Pulmonary artery endothelial cell (primary cell): ENCODE measurements around the gene ABHD2. TPM values are rescaled to one million over a fixed set of nuclear protein-coding genes. Genes with fewer than 3 reads are reported as not detected.
"Not testable (repeated sequence)": the region's sequence is repeated elsewhere in the genome, so short reads cannot be mapped to it uniquely, and the experiment has no call there.

Source experiments
- DNase-seq: peaks from one replicate; pipeline ENCODE4 v3.0.0-alpha.2; 2011; ENCODE audit warnings: low read depth, low spot score
- total RNA-seq: library from RNA; depleted of rRNA; stranded (reverse); fragments of >200 nt; gene quantifications from 2 replicates; pipeline ENCODE4 v1.2.3, GENCODE V29; 2014

ABHD2 gene
- total RNA-seq, 1 donor from 2014 or later = 60.9 TPM

DNA sequence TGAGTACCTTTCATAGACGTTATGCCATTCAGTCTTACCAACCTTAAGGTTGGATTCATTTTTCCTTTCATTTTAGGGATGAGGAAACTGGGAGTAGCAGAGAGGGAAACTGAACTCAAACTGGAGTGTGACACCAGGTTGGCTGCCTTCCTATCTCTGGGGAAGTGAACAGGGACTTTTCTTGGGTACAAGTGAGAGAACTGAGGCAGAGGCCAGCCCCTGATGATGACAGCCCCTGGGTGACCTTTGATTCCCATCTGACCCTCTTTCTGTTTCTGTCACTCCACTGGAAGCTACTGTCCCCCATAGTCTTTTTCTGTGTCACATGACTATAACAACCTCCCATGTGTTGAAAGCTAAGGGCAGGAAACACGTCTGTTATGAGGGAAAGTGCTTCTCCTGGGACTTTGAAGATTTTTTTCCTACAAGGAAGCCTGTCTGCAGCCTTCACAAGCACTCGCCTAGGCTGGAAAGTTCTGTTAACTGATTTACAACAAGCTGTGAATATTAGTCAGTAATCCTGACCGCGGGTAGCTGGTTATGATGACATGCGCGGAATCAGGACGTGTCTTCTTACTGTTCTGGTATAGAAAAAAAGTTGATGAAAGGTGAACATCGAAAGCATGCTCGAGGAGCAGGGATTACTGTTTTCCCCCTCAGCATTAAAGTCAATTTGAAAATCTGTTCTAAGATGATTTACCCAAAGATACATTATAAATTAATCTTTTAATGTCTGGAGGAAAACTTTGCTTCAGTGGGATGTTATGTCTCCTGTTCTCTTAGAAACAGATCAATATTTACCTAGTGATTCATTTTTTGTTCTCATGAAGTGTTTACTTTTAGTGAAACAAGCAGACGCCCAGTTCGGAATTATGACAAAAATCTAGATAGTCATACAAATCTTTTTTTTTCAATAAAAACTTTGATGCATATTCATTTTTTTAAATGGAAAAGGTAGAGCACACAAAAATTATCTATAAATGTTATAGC is 31.5 kb downstream of the ABHD2 start:
- DNase-seq = no peak

DNA sequence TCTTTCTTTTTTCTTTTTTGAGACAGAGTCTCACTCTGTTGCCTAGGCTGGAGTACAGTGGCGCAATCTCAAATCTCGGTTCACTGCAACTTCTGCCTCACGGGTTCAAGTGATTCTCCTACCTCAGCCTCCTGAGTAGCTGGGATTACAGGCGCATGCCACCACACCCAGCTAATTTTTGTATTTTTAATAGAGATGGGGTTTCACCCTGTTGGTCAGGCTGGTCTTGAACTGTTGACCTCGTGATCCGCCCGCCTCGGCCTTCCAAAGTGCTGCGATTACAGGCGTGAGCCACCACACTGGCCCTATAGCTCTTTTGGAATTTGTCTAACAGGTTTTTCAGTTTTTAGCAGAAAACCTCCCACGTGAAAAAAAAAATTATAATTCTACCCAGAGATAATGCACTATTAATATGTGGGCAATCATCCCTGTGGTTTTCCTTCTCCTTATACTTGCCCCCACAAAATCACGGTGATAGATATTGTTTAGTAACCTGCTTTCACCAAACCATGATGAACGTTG is 32.3 kb downstream of the ABHD2 start:
- DNase-seq = not testable (repeated sequence)

DNA sequence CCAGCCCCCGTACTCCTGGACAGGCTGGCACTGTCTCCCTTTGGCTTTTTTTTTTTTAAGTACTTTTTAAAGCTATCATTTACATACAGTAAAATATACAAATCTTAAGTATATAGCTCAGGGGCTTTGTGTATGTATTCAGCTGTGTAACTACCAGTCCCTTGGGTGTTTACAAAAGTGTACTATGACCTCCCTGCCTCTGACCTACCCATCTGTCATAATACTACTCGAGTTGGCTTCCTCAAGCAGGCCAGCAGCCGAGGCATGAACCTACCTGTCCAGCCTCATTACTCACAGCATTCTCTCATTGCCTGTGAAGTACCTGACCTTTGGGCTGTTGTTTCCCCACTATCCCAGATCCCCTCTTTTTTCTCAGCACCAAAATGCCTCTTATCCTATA is 33.2 kb downstream of the ABHD2 start:
- DNase-seq = no peak

DNA sequence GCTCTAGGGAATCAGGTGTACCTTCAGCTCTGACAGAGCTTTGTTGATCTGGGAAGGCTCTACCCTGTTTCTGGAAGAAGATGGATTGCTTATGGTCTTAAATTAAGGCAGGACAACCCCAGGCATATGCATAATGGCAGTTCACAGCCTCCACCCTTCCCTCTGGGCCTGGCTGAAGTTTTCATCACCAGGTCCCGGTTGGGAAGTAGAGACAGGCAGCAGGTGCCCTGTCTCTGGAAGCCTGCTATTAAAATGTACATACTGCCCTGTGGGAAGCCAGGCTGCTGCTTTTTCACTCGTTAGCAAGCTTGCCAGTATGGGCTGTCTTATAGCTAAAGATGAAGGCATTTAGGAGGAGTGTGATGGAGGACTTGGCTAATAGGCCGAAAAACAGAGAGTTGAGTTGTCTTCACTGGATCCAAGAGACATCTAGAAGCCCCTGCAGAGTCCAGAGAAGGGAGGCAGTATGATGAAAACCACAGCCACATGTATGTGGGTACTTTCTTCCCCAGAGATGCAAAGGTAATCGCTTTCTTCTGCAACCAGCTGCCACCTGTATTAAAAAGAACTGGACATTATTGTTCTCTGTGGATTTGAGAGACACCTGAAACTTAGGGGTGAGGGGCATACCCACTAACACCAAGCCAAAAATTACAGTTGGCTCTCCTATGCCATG is 34.4 kb downstream of the ABHD2 start:
- DNase-seq = no peak

DNA sequence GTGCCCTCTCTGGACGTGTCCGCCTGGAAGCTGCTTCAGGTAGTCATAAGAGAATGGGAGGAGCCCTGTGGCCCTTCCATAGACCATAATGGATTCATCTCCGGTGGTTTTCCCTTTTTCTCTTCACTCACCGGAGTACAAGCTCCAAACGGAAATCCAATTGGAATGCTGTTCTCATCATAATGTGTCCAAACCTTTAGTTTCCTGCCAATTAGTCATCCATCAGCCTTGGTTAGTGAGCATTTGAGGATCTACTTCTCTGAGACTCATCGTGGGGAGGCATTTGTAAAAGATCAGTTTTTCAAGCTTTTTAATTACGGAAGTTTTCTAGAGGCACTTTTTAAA is 34.9 kb downstream of the ABHD2 start:
- no peak for DNase-seq

DNA sequence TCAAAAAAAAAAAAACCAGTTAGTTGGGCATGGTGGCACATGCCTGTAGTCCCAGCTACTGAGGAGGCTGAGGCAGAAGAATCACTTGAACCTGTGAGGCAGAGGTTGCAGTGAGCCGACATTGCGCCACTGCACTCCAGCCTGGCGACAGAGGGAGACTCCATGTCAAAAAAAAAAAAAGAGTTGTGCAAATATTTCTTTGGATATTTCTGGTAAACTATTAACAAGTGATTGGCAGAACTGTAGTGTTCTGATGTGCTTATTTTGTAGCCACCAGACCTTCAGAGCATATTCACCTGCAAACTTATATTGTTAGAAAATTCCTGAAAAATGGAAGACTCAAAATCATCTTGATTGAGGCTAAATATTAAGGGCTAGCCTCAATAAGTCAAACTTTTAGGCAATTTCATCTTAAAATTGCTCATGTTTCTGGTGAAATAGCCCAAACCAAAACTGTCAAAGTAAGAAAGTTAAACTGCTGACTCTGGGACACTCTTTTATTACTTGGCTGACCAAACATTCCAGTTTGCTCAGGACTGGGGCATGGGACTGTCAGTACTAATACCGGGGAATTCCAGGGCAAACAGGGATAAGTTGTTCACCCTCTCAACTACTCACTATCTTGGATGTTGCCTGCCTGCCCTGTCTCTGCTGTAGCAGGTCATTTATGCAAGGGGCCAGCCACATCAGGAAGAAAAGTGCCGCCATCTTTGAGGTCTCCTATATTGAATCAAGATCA is 37.0 kb downstream of the ABHD2 start:
- DNase-seq = no peak

DNA sequence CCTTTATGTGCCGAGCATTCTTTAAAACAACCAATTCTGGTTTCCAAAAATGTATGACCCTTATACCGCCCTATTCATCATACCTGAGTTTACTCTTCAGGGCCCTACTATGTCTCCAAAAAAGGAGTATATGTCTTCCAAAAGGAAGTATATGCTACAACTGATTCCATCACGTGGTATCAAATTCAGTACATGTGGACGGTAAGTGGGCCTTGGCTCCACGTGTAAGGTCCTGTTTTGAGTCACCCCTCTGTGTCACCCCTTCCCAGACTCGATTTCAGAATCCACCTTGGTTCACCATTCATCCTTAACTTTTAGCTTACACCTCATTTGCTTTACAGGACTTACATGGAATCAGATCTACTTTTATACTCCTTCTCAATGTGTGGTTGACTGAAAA is 37.8 kb downstream of the ABHD2 start:
- no peak for DNase-seq

DNA sequence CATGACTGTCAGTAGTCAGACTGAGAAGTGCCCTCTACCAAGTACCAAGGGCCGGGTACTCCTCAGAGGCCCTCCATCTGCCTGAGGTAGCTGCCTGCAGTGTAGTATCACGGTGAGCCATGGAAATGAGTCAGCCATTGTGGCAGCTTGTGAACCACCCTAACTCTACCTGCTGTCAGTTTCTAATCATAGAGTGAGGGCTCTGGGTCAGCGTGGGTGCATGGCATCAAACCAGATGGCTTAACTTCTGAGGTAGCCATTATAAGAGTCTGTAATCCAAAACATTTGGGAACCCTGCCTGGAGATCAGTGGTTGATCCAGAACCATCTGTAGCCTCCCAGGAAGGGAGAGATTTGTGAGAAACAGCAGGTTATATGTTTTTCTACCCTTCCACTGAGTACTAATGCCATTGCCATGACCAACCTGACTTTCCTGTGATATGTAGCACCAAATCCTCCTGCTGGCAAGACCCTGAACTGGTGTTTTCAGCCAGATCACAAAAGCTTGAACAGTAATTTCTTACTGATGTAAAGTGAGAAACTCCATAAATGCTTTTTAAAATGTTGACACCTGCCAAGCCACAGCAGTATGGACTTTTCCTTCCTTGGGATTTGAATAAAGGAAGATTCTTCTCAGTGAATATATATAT is 38.9 kb downstream of the ABHD2 start:
- DNase-seq = no peak

DNA sequence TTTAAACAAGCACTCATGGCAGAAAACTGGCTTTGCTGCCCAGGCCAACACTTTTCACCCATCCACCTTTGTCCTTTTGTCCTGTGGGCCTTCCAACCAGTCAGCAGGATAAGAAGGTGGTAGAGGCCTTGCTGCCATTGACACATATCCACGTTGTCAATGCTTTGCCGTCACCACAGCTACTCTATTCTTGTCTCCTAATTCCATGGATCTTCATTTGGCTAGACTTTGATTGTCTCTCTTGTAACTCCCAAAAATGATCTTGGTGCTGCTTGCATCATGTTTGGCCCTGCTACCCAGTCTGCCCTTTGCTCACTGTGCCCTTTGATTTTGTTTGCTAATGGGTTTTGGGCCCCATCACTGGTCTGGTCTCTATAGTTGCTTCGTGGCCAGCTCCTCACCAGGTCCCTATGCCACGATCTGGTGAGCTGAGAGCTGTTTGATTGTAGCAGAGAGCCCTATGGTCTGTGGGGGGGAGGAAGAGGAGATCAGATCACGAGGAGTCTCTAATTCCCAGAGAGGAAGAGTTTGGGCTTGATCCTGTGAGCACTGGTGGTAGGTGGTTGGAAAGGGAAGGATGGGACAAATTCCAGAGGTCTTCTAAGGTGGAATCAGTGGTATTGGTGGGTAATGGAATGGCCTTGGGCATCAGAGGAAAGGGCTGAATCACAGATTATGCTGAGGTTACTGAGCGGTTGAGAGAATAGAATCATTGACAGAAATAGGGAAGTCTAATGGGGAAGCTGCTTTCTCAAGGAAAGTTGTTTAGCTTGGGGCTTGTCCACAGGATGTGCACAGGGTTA is 40.3 kb downstream of the ABHD2 start:
- DNase-seq = no peak

DNA sequence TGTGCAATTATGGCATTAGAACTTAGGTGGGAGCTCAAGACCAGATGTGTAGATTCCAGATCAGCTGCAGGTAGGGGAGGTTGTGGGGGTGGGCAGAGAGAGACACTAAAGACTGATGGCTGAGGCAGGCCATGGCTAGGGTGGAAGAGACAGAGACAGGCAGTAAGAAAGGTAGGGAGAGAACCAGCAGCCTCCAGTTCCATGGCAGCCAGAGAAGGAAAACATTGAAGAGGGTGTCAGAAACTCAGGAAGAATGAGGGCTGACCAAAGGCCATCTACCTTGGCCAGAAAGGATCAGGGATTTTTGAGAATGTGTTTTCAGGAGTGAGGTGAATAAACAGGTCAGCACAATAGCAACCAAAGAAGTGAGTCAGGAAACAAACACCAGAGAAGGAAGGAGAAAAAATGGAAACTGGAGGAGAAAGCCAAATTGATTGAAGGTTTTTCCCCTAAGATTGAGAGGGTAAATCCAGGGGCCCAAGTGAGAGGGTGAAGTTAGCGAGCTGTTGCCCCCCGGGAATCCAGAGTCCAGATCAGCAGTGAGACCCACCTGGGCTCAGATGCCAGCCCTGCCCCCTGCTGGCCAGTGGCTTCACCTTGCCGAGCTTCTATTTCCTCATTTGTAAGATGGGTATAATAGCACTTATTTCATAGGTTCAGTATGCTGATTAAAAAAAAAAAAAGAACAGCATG is 41.0 kb downstream of the ABHD2 start:
- no peak for DNase-seq

DNA sequence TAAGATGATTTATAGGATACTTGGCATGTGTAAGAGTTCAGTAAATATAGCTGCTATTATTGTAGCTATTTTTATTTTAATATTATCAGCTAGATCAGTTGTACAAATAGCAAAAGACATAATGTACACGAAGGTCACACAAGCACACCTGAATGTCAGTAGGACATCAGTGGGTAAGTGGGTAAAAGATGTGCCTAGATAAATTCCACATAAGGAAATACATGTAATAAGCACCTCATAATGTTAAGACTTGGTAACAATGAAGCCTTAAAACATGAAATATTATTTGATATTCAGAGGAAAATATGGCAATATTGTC is 41.5 kb downstream of the ABHD2 start:
- DNase-seq = no peak

DNA sequence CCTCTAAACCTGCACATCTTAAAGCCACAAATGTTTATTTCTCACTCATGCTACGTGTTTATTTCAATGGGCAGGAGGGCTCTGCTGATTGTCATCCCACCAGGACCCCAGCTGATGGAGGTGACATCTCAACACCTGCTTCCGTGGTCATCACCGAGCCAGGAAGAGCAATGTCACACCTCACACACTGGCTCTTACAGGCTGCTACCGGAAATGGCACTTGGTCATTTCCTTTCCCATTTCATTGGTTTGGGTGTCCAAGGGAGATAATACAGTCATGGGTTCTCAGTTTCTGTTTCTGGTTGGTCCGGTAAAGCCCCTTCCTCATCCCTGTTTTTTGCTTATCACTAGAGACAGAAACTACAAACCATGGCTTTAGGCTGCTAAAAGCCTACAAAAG is 41.9 kb downstream of the ABHD2 start:
- no peak for DNase-seq

DNA sequence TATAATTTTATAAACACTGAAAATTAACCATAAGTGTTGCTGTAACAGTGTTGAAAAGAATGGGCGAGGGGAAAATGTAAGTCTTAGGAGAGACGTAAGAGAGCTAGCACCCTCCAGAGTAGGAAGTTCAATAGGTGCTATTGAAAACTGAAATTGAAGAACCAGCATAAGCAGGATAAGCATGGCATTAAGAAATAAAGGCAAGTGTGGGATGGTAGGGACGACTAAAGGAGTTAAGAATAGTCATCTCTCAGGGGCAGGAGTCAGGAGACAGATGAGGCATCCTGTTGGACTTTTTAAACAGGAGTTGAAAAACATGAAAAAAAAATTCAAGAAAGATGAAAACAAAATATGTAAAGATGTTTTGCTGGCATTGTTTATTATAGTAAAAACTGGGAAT is 43.5 kb downstream of the ABHD2 start:
- no peak for DNase-seq

DNA sequence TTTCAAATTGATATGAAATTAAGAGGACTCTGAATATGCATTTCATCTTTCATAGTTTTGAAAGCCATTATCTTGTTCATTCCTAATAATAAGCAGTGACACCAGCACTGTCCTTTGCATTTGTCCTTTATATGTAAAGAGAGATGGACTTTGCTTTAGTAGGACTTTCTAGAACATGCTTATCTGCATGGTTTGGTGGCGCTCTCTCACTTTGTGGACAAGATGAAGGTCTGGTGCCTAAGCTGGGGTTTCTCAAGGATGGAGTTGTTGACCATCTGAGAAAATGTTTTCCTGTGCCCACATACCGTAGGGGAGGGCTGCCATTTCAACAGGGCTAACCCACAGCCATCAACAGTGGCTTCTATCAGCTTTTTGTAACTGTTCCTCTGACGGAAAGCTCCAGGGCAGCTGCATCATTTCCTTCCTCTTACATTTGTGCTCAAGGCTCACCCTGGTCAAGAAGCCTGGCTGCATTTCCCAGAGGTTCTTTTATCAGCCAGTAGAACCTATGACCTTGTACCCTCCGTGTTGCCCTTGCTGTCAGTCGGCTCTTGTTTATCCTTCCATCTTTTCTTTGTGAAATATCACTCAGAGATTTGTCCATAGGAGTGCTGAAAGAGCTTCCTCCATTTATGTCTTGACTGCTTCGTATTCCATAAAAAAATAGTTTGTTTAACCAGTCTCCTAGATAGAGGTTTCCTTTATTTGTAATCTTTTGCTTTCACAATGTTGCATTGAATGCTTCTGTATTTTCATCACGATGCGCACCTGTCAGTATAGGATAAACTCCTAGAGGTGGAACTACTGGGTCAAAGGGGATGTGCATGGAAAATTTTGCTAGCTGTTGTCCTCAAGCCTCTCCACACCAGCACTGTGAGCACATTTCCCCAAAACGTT is 44.6 kb downstream of the ABHD2 start:
- DNase-seq = no peak

DNA sequence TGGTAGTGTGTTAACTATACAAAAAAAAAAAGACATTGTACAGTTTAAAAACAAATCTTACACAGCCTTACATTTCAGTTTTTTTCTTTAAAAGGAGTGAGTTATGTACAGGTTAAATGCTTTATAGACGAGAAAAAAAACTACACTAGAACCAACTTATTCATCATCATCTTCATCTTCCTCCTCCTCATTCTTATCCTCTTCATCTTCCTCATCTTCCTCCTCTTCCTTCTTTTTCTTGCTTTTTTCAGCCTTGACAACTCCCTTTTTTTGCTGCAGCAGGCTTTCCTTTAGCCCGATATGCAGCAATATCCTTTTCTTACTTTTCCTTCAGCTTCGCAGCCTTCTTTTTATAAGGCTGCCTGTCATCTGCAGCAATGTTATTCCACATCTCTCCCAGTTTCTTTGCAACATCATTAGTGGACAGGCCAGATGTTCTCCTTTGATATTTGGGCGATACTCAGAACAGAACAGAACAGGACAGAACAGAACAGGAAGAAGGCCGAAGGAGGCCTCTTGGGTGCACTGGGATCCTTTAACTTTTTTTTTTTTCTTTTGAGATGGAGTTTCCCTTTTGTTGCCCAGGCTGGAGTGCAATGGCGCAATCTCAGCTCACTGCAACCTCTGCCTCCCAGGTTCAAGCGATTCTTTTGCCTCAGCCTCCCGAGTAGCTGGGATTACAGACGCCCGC is 47.3 kb downstream of the ABHD2 start:
- DNase-seq = not testable (repeated sequence)

DNA sequence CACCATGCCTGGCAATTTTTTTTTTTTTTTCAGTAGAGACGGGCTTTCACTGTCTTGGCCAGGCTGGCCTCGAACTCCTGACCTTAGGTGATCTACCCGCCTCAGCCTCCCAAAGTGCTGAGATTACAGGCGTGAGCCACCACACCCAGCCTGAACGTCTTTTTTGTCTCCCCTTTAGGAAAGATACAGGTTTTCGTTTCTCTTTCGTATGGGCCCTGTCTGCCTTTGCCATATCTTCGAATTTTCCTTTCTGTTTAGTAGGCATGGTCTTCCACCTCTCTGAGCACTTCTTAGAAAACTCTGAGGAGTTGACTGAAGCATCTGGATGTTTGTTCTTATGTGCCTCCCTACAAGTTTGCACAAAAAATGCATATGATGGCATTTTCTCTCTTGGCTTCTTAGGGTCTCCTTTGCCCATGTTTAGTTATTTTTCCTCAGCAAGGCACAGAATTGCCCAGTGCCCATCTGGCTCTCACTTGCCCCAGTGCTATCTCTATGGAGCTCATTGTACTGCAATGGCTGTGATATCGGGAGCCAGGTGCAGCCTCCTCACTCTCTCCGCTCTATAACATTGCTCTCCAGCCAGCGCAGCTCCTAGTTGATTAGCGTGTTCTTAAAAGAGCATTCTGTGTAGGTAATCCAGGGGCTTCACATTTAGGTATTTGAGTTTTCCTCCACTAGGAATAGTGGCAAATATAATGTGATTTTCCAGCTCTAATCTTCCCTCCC is 48.0 kb downstream of the ABHD2 start:
- no peak for DNase-seq

DNA sequence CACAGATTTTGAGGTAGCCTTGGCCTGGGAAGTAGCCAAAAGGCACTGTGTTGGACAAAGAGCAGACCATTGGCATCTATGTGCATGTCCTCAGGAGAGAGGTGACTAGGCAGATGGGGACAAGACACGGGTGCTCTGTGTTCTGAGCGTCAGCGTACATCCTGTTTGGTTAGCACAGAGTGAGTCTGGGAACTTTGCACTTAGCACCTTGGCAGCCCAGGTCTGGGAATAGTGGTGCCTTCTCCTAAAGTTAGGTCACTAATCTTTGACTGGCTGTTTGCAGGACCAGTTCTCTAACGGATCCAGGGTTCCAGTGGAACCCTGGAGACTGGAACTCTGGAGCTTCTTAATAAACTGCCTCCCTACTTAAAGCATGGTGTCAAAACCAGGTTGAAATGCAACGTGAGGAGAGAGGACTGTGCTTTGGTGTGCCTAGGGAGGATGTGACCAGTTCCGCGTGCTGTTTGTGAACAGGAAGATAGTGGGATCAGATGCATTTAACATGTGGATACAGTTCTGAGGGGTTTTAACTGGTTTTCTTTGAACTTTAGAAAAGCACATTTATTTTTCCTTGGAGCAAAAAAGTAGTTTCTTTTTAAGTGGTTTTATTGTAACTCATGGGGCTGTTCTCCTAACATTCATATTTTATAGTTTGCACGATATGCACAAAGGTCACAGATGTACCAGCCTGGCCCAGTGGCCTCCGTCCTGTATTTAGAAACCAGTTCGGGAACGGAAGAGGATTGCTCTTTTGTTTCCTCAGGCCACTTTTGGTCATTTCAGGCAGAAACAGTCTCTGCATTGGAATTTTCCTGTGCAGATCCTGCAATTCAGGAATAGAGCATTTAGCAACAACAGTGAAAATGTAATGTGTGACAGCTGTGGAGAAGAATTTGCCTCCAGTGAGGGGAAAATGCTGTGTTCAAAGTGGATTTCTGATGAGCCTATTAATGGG is 48.8 kb downstream of the ABHD2 start:
- DNase-seq = no peak
